Chondrocyte (in vitro differentiated cells): ENCODE results near the gene SHROOM2. TPM values are rescaled to one million over a fixed set of nuclear protein-coding genes. Genes with fewer than 3 reads are reported as not detected.

Source experiments
- DNase-seq: peaks from one replicate; pipeline ENCODE4 v3.0.0; 2021; ENCODE audit warnings: mixed read lengths, low spot score
- H3K27ac Mint-ChIP-seq: one replicate; pipeline ENCODE4 v1.8.0; 2021; ENCODE audit warnings: mild to moderate bottlenecking, moderate library complexity, mixed read lengths; ENCODE audit not compliant: unreplicated experiment
- H3K27me3 Mint-ChIP-seq: 2 replicates; pipeline ENCODE4 v1.8.0; 2021; ENCODE audit warnings: low read depth, mixed read lengths
- H3K36me3 Mint-ChIP-seq: 2 replicates; pipeline ENCODE4 v1.8.0; 2021; ENCODE audit warnings: low read depth, mixed read lengths
- H3K4me1 Mint-ChIP-seq: 2 replicates; pipeline ENCODE4 v1.8.0; 2021; ENCODE audit warnings: low read depth, mild to moderate bottlenecking, mixed read lengths
- H3K4me3 Mint-ChIP-seq: one replicate; pipeline ENCODE4 v1.8.0; 2021; ENCODE audit warnings: mild to moderate bottlenecking, moderate library complexity, mixed read lengths; ENCODE audit not compliant: unreplicated experiment
- H3K9me3 Mint-ChIP-seq: 2 replicates; pipeline ENCODE4 v1.8.0; 2021; ENCODE audit warnings: low read depth, mixed read lengths
- CTCF ChIP-seq: fragments of 200-600 bp; sonication (generic); IDR thresholded peaks from 2 replicates; pipeline ENCODE4 v1.5.0; 2021; ENCODE audit warnings: antibody characterized with exemption, mild to moderate bottlenecking, moderate library complexity
- total RNA-seq: library from RNA; stranded (reverse); gene quantifications from 3 replicates; pipeline ENCODE4 v1.2.1, GENCODE V29; 2021

The SHROOM2 gene
- total RNA-seq, 1 donor from 2014 or later = 4.4 TPM

GRCh38 chrX:9917861-9918260 lies 131.6 kb downstream of the SHROOM2 start:
- Mint-ChIP-seq H3K9me3 (peaks cover 24% of the 10 kb centered on the region), H3K36me3 (peaks cover 3% of the 10 kb centered on the region), H3K4me1 (peaks cover 8% of the 10 kb centered on the region), H3K4me3 (no peak overlapping the region), H3K27me3 (no peaks in the 10 kb centered on the region), H3K27ac (no peak overlapping the region)
- no peak for DNase-seq
- TF ChIP-seq CTCF = no peak

- Mint-ChIP-seq H3K36me3 (peaks cover 3% of the 10 kb centered on the region), H3K4me3 (no peak overlapping the region)
Observed at GRCh38 chrX:9919632-9920172, 133.5 kb downstream of the SHROOM2 start.

GRCh38 chrX:9921407-9921806 lies 135.2 kb downstream of the SHROOM2 start:
- H3K36me3 Mint-ChIP-seq = peaks cover 3% of the 10 kb centered on the region
- peaks cover 6% of the 10 kb centered on the region for H3K4me1 Mint-ChIP-seq
- H3K27ac Mint-ChIP-seq = no peak overlapping the region
- DNase-seq = no peak
- TF ChIP-seq CTCF = no peak
- peaks cover 21% of the 10 kb centered on the region for H3K9me3 Mint-ChIP-seq
- H3K27me3 Mint-ChIP-seq = no peaks in the 10 kb centered on the region
- no peak overlapping the region for H3K4me3 Mint-ChIP-seq

More at GRCh38 chrX:9919632-9920172, 133.5 kb downstream of the SHROOM2 start:
- no peak for DNase-seq
- H3K9me3 Mint-ChIP-seq = peaks cover 21% of the 10 kb centered on the region
- H3K4me1 Mint-ChIP-seq = peaks cover 6% of the 10 kb centered on the region
- no peak for TF ChIP-seq CTCF
- no peak overlapping the region for H3K27ac Mint-ChIP-seq
- H3K27me3 Mint-ChIP-seq = no peaks in the 10 kb centered on the region

GRCh38 chrX:9923357-9923756 lies 137.1 kb downstream of the SHROOM2 start:
- Mint-ChIP-seq H3K4me1 (peaks cover 8% of the 10 kb centered on the region), H3K9me3 (peaks cover 18% of the 10 kb centered on the region), H3K27ac (no peak overlapping the region), H3K36me3 (peaks cover 3% of the 10 kb centered on the region), H3K4me3 (no peak overlapping the region), H3K27me3 (no peaks in the 10 kb centered on the region)
- DNase-seq = no peak
- TF ChIP-seq CTCF = no peak

- peaks cover 8% of the 10 kb centered on the region for H3K4me1 Mint-ChIP-seq
- H3K27me3 Mint-ChIP-seq = no peaks in the 10 kb centered on the region
- no peak for TF ChIP-seq CTCF
- H3K4me3 Mint-ChIP-seq = no peak overlapping the region
- no peak for DNase-seq
- peaks cover 16% of the 10 kb centered on the region for H3K9me3 Mint-ChIP-seq
- no peak overlapping the region for H3K27ac Mint-ChIP-seq
- no peaks in the 10 kb centered on the region for H3K36me3 Mint-ChIP-seq
Observed at GRCh38 chrX:9926002-9926401, 139.8 kb downstream of the SHROOM2 start.
